Spleen (tissue), 11 donors: ENCODE measurements around the gene INTS13. TPM values are rescaled to one million over a fixed set of nuclear protein-coding genes. Genes with fewer than 3 reads are reported as not detected.

ENCODE experiments used
- DNase-seq: peaks from one replicate; pipeline ENCODE4 v3.0.0-alpha.2; 2020
- H3K27ac ChIP-seq, 8 donors: fragments of 200-600 bp; sonication (generic) in 7 of 8; 1 replicate in 4 of 8; 2 replicates in 4 of 8; pipeline versions ENCODE4 v1.5.0 to v1.8.0; 2016 to 2021; ENCODE audit warnings: inconsistent platforms in 4 of 8, mild to moderate bottlenecking in 4 of 8, moderate library complexity in 1 of 8
- H3K27me3 ChIP-seq, 7 donors: fragments of 200-600 bp; sonication (generic) in 6 of 7; replicated peaks in 1 of 7; 1 replicate in 4 of 7; 2 replicates in 3 of 7; pipeline versions ENCODE4 v1.5.0 to v1.8.0; 2016 to 2021; ENCODE audit warnings: inconsistent platforms in 3 of 7, mild to moderate bottlenecking in 1 of 7
- H3K36me3 ChIP-seq, 6 donors: fragments of 200-600 bp; sonication (generic) in 5 of 6; 1 replicate in 4 of 6; 2 replicates in 2 of 6; pipeline versions ENCODE4 v1.5.0 to v1.8.0; 2016 to 2021; ENCODE audit warnings: inconsistent platforms in 2 of 6
- H3K4me1 ChIP-seq, 6 donors: fragments of 200-600 bp; sonication (generic) in 5 of 6; 1 replicate in 3 of 6; 2 replicates in 3 of 6; pipeline versions ENCODE4 v1.5.0 to v1.8.0; 2016 to 2021; ENCODE audit warnings: inconsistent platforms in 3 of 6
- H3K4me3 ChIP-seq, 8 donors: fragments of 200-600 bp; sonication (generic) in 7 of 8; 1 replicate in 4 of 8; 2 replicates in 4 of 8; pipeline versions ENCODE4 v1.5.0 to v1.8.0; 2016 to 2021; ENCODE audit warnings: inconsistent platforms in 4 of 8, mild to moderate bottlenecking in 4 of 8, moderate library complexity in 2 of 8
- H3K9me3 ChIP-seq, 8 donors: fragments of 200-600 bp; sonication (generic) in 7 of 8; 1 replicate in 4 of 8; 2 replicates in 4 of 8; pipeline versions ENCODE4 v1.5.0 to v1.8.0; 2016 to 2021; ENCODE audit warnings: inconsistent platforms in 4 of 8
- POLR2A ChIP-seq, 3 donors: fragments of 450-650 bp; IDR thresholded peaks; one replicate each; pipeline ENCODE4 v1.5.1; 2017; ENCODE audit warnings: antibody characterized with exemption in 3 of 3, mild to moderate bottlenecking in 1 of 3
- POLR2AphosphoS5 ChIP-seq, 3 donors: sonication (generic); formaldehyde crosslinking; IDR thresholded peaks; one replicate each; pipeline ENCODE4 v1.5.1; 2017; ENCODE audit warnings: antibody characterized with exemption in 3 of 3
- WGBS, 5 donors: extraction: QIAGEN DNeasy Blood & Tissue Kit in 3 of 5; methylation state at CpG; one replicate each; pipeline versions ENCODE4 v1.1.5 to v1.1.7; 2013 to 2018; 5-methylcytosine and 5-hydroxymethylcytosine counted together
- intact Hi-C: fragments of 100-400 bp; cut with DNase I; formaldehyde crosslinking; loops from one replicate; pipeline ENCODE4 v1.15.0; 2023; ENCODE audit warnings: low total_unique reads
- polyA plus RNA-seq, 3 donors: library from polyadenylated mRNA; stranded (reverse); fragments of 200-250 nt; gene quantifications; one replicate each; pipeline ENCODE4 v1.2.1, GENCODE V29; 2013
- total RNA-seq, 7 donors: library from RNA; depleted of rRNA in 3 of 7; stranded (reverse); fragments of >200 nt in 3 of 7; fragmentation: NEBNext Ultra II Directional in 4 of 7; extraction: Animal tissue kit (Norgen Biotek cat#: 25700) in 4 of 7; gene quantifications; one replicate each; pipeline versions ENCODE4 v1.1.0 to v1.2.1, GENCODE V29; 2016 to 2021
- TF ChIP-seq, protein P1 (sequence below), 11 experiments: fragments of 200-600 bp in 7 of 11; fragments of 450-650 bp in 4 of 11; sonication (generic) in 4 of 11; IDR thresholded peaks in 8 of 11; conservative IDR thresholded peaks in 3 of 11; 1 replicate in 7 of 11; 2 replicates in 4 of 11; pipeline versions ENCODE4 v1.4.0 to v1.8.0; 2016 to 2021; ENCODE audit warnings: antibody characterized with exemption in 11 of 11, inconsistent platforms in 4 of 11, mild to moderate bottlenecking in 1 of 11
- donor health status: healthy with polysubstance abuse.
- donor health status: DM: no; HTN: no; CAD: no; lungs with moderate emphysema.
- donor health status: DM: no; HTN: no; CAD: no.
- donor health status: Bipolar disorder and iron deficiency.
- donor health status: healthy.
- donor health status: DM: no; HTN: no; CAD: no.
- donor health status: DM: yes; HTN: yes; CAD: no.

INTS13 gene
- total and polyA plus RNA-seq, 10 donors: 16.4 to 31.1 (median 26.0) TPM

DNA sequence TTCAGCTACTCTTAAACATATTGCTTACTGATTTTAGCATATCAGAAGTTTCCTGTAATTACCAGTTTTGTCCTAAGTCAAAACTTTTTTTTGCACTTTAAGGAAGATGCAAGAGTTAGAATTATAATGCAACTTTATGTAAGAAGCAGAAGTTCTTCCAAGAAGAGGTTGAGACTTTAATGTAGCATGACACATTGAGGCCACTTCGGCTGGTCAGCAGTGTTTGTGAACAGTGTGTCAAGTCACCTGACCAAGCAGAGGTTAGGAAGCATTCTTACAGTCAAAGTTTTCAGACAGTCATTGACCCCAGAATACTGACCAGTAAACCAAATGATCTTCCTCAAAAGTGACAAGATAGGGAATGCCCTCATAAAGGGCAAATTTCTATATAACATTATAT, 15.7 kb upstream of the INTS13 start:
- no peak for DNase-seq
- TF ChIP-seq POLR2A (IDR thresholded peaks at IDR 0.05) (no peak), POLR2AphosphoS5 (IDR thresholded peaks at IDR 0.05) (peak in 1 of 3 donors; percentile 49)
- TF ChIP-seq, protein P1, sequence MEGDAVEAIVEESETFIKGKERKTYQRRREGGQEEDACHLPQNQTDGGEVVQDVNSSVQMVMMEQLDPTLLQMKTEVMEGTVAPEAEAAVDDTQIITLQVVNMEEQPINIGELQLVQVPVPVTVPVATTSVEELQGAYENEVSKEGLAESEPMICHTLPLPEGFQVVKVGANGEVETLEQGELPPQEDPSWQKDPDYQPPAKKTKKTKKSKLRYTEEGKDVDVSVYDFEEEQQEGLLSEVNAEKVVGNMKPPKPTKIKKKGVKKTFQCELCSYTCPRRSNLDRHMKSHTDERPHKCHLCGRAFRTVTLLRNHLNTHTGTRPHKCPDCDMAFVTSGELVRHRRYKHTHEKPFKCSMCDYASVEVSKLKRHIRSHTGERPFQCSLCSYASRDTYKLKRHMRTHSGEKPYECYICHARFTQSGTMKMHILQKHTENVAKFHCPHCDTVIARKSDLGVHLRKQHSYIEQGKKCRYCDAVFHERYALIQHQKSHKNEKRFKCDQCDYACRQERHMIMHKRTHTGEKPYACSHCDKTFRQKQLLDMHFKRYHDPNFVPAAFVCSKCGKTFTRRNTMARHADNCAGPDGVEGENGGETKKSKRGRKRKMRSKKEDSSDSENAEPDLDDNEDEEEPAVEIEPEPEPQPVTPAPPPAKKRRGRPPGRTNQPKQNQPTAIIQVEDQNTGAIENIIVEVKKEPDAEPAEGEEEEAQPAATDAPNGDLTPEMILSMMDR (IDR thresholded peaks at IDR 0.05 in 8 of 11, conservative IDR thresholded peaks at IDR 0.05 in 3 of 11): no peak
- Histone ChIP-seq H3K4me3 (no peak overlapping the region), H3K27me3 (no peaks in the 10 kb centered on the region), H3K36me3 (peaks cover 4 to 62% (median 29%) of the 10 kb centered on the region in 6 donors), H3K27ac (peak overlapping the region in 6 of 8 donors; percentile 37 to 72 (median 64)), H3K4me1 (peaks cover 0 to 54% (median 25%) of the 10 kb centered on the region in 6 donors), H3K9me3 (peaks cover 0 to 10% (median 9%) of the 10 kb centered on the region in 8 donors)
- 35 to 80% (median 43%) methylated on average over 1 of the region's 1 CpG for WGBS, 5 donors
- intact Hi-C loops: loop anchor here (10.0 kb wide), 1 partner anchor 51 kb away; no protein-coding TSS in a partner anchor

DNA sequence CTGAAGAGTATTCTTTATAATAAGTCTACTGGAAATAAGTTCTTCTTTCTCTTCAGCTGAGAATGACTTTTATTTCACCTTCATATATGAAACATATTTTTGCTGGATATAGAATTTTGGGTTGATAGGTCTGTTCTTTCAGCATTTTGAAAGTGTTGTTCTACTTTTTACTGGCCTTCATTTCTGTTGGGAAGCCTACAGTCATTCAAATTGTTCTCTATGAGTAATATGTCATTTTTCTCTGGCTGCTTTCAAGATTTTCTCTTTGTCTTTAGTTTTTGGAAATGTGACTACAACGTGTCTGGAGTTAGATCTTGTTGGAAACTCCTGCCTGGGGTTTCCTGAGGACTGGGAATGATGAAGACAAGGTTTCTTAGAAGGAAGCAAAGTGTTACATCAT, 10.5 kb upstream of the INTS13 start:
- no peak for TF ChIP-seq POLR2AphosphoS5 (IDR thresholded peaks at IDR 0.05)
- Histone ChIP-seq H3K27ac (no peak overlapping the region), H3K27me3 (no peaks in the 10 kb centered on the region), H3K4me1 (peaks cover 0 to 71% (median 36%) of the 10 kb centered on the region in 6 donors), H3K36me3 (peaks cover 0 to 18% (median 4%) of the 10 kb centered on the region in 6 donors), H3K9me3 (peaks cover 0 to 27% (median 22%) of the 10 kb centered on the region in 8 donors), H3K4me3 (no peak overlapping the region)
- intact Hi-C loops: no loop called here
- 67 to 89% (median 84%) methylated on average over 1 of the region's 1 CpG for WGBS, 5 donors
- no peak for DNase-seq

DNA sequence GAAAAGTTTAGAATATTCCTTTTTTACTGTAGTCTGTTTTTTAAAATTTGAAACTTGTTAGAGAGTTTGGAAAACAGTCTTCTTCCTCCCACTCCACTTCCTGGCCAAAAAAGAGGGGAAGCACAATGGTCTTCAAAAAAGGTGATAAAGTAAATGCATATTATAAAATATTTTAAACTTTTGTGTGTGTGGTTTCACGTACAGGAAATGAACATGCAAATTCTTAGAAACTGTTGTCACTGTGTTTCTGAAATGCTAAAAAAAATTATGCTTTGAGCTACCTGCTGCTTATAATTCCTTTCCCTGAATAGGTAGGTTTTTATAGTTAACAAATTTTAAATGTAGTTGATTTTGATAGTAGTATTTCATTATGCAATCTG, 3.4 kb upstream of the INTS13 start:
- peaks cover 0 to 7% (median 0%) of the 10 kb centered on the region in 8 donors for H3K9me3 ChIP-seq
- intact Hi-C loops: no loop called here
- WGBS, 5 donors: 0 to 8% (median 2%) methylated on average over 1 of the region's 1 CpG
- H3K4me1 ChIP-seq: peaks cover 36 to 89% (median 65%) of the 10 kb centered on the region in 6 donors
- no peaks in the 10 kb centered on the region for H3K27me3 ChIP-seq
- no peaks in the 10 kb centered on the region for H3K36me3 ChIP-seq
- TF ChIP-seq POLR2AphosphoS5 (IDR thresholded peaks at IDR 0.05) (no peak), POLR2A (IDR thresholded peaks at IDR 0.05) (no peak)
- TF ChIP-seq, protein P1 (IDR thresholded peaks at IDR 0.05 in 8 of 11, conservative IDR thresholded peaks at IDR 0.05 in 3 of 11): no peak
- H3K4me3 ChIP-seq: peak overlapping the region in 5 of 8 donors; percentile 80 to 91 (median 85)
- DNase-seq: no peak
- peak overlapping the region in 7 of 8 donors; percentile 69 to 98 (median 95) for H3K27ac ChIP-seq

DNA sequence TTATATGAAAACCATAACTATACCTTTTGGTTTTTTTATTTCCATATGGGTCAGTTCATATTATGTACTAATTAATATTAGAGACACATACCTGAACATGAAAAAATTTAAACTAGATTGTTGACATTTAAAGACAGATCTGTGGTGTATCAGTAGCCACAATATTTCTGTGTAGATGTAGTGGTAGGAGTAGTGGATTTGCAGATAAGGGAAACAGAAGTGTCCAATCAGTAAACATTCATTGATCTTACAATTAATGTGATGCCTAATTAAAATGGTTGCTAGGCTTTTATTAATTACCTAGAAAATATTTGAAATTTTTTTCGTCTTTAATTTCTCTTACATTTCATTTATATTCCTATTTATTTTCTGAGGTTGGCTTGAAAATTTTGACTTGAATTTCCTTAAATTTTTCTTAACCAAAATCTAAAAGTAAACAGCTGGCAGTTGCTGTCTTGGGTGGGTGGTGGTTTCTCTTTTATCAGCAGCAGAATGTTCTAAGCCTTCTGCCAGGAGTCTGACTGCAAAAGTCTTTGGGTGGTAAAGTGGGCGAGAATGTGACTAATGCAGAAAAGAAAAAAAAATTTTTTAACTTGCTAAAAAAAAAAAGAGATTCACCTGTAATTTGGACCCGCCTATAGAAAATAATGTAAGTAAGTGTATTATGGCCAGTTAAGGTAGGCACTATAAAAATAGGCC, 2.9 kb upstream of the INTS13 start:
- Histone ChIP-seq H3K9me3 (peaks cover 0 to 7% (median 0%) of the 10 kb centered on the region in 8 donors), H3K36me3 (no peaks in the 10 kb centered on the region), H3K4me3 (peak overlapping the region in 7 of 8 donors; percentile 1 to 91 (median 81)), H3K27ac (peak overlapping the region in 7 of 8 donors; percentile 69 to 98 (median 95)), H3K27me3 (no peaks in the 10 kb centered on the region), H3K4me1 (peaks cover 41 to 89% (median 67%) of the 10 kb centered on the region in 6 donors)
- 28 to 40% (median 37%) methylated on average over 3 of the region's 3 CpGs for WGBS, 5 donors
- no peak for DNase-seq
- intact Hi-C loops: no loop called here
- TF ChIP-seq POLR2A (IDR thresholded peaks at IDR 0.05): no peak
- no peak for TF ChIP-seq POLR2AphosphoS5 (IDR thresholded peaks at IDR 0.05)
- TF ChIP-seq, protein P1 (IDR thresholded peaks at IDR 0.05 in 8 of 11, conservative IDR thresholded peaks at IDR 0.05 in 3 of 11): no peak
